Fibroblast of peridontal ligament (primary cell): ENCODE measurements around the gene EEFSEC.

Experiments used
- DNase-seq: peaks from one replicate; pipeline ENCODE4 v3.0.0-alpha.2; 2010; ENCODE audit errors: extremely low read depth

EEFSEC gene

GRCh38 chr3:128241741-128242140 lies 88.5 kb downstream of the EEFSEC start:
- DNase-seq = no peak

GRCh38 chr3:128242818-128243601 lies 89.7 kb downstream of the EEFSEC start:
- DNase-seq = no peak

- no peak for DNase-seq
These were observed 90.6 kb downstream of the EEFSEC start for GRCh38 chr3:128243602-128244504.

GRCh38 chr3:128245460-128245859 lies 92.2 kb downstream of the EEFSEC start:
- no peak for DNase-seq

- DNase-seq = no peak
These were observed 94.6 kb downstream of the EEFSEC start for GRCh38 chr3:128247666-128248409.

- DNase-seq = no peak
These were observed 98.8 kb downstream of the EEFSEC start for GRCh38 chr3:128252083-128252482.

GRCh38 chr3:128253150-128253549 lies 99.9 kb downstream of the EEFSEC start:
- DNase-seq = no peak

GRCh38 chr3:128254066-128254590 lies 100.8 kb downstream of the EEFSEC start:
- no peak for DNase-seq

GRCh38 chr3:128254967-128255366 lies 101.7 kb downstream of the EEFSEC start:
- DNase-seq = no peak

GRCh38 chr3:128256131-128256530 lies 102.8 kb downstream of the EEFSEC start:
- DNase-seq = peak; percentile 53

- DNase-seq = no peak
These were observed 104.4 kb downstream of the EEFSEC start for GRCh38 chr3:128257632-128258031.

- DNase-seq = no peak
These were observed 107.0 kb downstream of the EEFSEC start for GRCh38 chr3:128260275-128260674.

- DNase-seq = no peak
These were observed 109.2 kb downstream of the EEFSEC start for GRCh38 chr3:128262457-128262856.

- DNase-seq = no peak
These were observed 109.8 kb downstream of the EEFSEC start for GRCh38 chr3:128263118-128263517.

- DNase-seq = no peak
These were observed 110.7 kb downstream of the EEFSEC start for GRCh38 chr3:128263946-128264345.

- DNase-seq = no peak
These were observed 113.2 kb downstream of the EEFSEC start for GRCh38 chr3:128266453-128266852.

GRCh38 chr3:128267541-128267940 lies 114.3 kb downstream of the EEFSEC start:
- no peak for DNase-seq

GRCh38 chr3:128269006-128269775 lies 115.9 kb downstream of the EEFSEC start:
- no peak for DNase-seq

GRCh38 chr3:128269796-128270195 lies 116.5 kb downstream of the EEFSEC start:
- DNase-seq = no peak

GRCh38 chr3:128270559-128271492 lies 117.5 kb downstream of the EEFSEC start:
- no peak for DNase-seq
